Measurements from ENCODE around the gene CHRNA5.

Gene CHRNA5

DNA sequence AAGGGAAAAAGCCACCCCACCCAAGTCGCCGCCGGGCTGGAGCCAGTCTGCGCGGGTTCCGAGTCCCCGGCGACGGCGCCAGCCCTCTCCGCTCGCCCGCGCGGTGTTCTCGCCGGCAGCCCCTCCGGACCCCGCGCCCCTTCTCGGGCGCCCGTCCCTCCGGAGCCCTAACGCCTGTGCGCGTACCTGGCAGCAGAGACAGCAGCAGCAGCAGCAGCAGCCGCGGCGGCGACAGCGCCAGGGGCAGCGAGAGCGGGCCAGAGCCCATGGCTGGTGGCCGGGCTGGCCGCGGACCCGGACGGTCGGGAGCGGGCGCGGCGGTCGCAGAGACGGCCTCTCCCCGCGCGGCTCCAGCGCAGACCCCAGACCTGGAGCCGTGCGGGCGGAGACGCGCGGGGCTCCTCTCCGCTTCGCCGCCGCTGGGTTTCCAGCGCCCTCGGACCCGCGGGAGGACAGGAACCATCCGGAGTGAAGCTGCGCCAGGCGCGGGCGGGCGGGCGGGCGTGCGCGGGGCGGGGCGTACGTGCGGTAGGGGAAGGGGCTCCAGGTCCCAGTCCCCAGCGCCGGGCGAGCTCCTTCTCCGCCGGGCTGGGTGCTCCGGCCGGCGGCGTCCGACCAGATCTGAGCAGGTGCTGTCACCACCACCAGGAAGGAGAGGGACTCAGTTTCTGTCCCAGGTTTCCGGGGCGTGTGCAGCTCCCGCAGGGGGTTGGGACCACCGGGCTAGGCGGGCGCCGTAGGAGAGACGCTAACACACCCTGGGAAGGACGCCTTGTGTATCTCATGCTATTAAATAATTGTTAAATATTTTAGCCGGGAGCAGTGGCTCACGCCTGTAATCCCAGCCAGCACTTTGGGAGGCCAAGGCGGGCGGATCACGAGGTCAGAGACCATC is 55.5 kb downstream of the CHRNA5 start, which contains the start of gene CHRNA3:
Gene CHRNA3 (minus strand): TSS at position 470 of the 895 bp plus-strand sequence. CDS start 202 bp downstream, at position 268.
- DNase-seq (ENCODE audit: low spot score) = no peak

DNA sequence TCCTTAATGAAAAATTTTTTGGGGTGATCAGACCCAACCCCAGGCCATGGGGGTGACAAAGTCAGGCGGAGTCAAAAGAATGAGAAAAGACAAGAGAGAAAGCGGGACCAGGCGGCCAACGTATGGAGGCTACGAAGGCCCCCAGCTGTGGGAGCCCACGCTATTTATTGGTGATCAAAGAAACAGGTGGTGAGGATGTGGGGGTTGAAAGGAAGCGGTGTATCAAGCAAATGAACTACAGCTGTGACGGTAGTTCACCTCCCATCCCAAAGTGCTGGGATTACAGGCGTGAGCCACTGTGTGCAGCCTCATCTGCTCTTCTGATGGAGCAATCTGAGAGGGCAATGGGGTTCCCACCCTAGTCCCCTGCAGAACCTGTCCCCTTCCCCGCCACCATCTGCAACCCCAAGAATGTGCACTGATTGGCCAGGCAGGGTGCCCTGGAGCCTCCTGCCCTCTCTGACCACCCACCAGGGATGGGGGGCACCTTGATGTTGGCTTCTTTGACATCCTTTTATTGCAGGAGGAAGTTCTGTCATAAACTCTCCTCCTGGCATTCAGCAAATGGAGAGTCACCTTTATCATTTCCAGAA is 56.6 kb downstream of the CHRNA5 start:
- DNase-seq (ENCODE audit: low spot score) = no peak

DNA sequence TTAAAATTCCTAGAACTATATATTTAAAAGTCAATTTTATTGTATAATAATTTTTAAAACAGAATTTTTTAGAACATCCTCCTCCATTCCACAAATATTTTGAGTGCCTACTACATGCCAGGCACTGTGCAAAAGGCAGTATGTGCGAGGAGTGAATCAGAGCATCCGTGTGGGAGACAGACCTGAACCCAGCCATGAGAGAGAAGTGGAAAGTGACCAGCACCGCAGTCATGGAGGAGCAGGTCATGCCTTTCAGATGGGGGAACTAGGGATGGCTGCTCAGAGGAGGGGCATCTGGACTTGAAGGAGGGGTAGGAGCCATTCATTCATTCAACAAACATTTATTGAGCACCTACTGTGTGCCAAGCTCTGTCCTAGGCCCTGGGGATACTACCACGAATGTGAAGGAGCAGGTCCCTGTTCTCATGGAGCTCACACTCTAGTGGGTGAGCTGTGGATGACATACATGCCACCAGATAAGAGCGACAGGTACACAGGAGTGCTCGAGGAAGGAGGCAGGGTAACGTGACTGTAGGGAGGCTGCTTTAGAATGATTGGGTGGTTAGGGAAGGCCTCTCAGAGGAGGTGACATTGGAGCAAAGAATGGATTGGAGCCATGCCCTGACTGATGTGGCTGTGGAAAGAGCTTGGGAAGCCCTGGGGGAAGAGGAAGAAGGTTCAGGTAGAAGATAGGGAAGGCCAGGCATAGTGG is 58.6 kb downstream of the CHRNA5 start:
- DNase-seq (ENCODE audit: low spot score) = no peak

DNA sequence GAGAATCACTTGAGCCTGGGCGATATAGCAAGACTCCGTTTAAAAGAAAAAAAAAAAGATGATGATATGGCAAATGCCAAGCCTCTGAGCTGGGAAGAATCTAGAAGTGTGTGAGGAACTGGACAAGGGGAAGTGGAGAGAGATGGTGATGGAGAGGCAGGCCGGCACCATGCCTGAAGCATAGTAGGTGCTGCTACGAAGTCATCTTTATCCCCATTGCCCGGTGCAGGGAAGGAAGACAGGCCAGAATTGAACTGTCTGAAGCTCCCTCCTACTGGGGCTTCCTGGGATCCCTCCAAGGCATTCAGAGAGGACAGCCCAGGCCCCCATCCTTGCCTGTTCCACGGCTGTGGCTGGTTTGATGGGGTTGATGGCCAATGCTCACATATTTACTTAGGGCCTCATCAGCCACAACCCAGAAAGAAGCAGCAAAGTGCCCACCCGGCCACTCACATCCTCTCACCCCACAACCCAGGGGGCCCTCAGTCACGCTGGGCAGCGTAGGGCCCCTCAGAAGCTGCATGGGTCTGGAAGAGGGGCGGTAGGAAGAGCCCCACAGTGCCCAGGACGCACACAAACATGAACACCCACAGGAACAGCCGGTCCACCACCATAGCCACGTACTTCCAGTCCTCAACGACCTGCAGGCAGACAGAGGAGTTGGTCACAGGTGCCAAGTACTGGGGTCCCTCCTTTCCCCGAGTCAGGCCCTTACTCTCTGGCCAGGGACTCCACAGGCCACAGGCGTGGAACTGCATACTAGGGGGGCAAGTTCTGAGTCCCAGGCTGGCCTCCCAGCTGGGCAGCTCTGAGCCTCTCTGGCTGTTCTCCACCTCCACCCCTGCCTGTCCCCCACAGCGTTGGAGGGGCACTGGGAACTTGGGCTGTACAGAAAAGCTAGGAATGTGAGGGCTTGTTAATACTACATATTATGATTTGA is 59.6 kb downstream of the CHRNA5 start:
- no peak for DNase-seq (ENCODE audit: low spot score)

DNA sequence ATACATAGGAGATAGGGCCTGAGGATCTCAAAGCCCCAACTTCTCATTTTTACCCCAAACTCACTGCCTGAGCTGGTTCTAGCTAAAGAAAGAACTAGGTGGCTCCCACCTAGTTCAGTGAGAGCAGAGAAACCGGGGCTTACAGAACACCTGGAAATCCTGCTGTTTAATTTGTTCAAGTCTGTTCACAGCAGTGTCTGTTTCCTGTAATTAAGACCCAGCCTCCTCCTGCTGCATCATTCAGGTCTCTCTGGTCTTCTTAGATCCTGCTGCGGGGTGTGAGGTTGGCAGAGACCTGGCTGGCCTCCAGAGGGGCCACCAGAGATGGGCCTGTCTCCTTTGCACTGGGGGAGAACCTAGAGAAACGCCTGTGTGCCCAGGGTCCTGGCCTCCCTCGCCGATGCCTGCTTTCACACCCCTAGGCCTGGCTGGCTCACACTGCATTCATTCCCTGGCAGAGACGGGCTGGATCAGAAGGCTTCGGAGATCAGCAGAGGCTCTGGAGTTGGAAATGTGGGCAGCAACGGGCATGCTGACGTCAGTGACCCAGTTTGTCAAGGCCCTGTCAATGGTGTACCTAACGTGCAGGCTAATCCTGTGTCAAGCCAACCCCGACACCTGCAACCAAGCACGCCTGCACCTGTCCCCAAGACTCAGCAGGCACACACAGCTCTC is 60.4 kb downstream of the CHRNA5 start:
- DNase-seq (ENCODE audit: low spot score) = no peak

DNA sequence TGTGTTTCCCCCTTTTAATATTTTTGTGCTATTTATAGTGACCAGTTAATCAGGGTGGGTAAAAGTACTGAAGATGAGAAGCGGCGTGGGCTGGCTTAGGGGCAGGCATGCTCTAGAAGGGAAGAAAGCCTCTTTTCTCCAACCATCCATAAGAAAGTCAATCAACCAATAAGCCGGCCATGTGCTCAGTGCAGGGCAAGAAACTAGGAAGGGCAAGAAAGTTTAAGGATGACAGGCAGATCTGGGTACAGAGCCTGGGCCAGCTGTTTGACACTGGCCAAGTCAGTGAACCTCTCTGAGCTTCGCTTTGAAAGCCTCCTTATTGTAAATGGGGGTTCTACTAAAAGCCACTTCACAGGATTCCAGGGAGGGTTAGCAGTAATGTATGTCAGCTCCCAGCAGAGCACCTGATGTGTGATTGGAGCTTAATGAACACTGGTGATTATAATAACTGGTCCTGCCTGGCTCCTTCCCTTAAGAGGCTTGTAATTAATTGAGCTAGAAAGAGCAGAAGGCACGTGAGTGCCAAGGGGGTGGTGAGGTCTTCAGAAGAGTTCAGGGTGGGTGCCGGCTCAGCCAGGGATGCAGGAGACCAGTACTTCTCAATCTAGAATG is 61.2 kb downstream of the CHRNA5 start:
- DNase-seq (ENCODE audit: low spot score) = no peak

DNA sequence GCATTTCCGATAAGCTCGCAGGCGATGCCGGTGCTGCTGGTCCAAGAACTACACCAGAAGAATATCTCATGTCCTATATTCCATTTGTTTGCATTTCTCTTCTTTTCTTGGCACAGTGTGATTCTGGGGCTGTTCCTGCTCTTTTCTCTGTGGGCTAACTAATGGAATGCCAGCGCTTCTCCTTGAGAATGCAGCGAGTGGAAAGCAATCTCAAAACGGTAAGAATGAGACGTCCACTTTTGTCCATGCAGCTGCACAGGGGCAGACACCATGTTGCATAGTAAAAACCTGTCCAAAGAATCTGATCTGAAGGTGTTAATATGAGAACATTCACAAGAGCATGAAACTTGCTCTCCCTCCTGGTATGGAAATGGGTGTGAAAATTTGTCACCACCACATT is 62.0 kb downstream of the CHRNA5 start:
- no peak for DNase-seq (ENCODE audit: low spot score)

DNA sequence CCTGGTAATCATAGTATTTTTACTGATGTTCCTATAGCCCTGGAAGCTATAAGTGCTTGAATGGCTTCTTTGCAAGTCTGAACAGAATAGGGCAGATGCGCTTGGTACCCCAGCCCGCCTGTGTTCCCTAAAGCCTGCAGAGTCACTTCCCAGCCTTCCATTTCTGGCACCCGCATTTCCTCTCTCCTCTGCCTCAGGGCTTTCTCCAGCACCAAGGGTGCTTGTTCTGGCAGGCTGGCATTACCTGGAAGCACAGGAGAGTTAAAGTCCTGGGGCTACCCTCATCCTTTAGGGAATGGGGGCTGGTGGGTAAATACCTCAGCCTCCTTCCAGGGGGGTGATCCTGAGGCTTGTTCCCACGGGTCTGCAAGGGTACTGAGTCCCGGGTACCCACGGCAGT is 62.9 kb downstream of the CHRNA5 start:
- no peak for DNase-seq (ENCODE audit: low spot score)

DNA sequence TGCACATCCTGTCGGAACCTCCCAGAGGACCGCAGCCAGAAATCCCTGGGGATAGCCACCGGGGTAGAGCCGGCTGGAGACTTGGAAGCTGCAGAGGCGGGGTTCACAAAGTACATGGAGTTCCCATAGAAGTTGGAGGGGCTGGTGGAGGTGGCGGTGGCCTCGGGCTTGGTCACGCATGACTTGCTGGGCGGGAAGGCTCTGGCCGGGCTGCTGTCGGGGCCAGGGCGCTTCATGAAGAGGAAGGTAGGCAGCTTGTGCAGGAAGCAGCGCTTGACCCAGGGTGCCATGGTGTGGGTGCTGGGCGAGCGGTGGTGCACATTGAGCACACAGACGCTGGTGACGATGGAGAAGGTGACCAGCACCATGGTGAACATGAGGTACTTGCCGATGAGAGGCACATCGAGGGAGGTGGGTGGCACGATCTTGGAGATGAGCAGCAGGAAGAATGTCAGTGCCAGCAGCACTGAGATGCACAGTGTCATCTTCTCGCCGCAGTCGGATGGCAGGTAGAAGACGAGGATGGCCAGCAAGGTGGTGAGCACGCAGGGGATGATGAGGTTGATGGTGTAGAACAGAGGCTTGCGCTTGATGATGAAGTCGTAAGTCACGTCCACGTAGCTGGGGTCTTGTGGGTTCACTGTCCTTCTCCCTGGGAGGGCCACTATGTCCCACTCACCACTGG is 63.9 kb downstream of the CHRNA5 start:
- no peak for DNase-seq (ENCODE audit: low spot score)

DNA sequence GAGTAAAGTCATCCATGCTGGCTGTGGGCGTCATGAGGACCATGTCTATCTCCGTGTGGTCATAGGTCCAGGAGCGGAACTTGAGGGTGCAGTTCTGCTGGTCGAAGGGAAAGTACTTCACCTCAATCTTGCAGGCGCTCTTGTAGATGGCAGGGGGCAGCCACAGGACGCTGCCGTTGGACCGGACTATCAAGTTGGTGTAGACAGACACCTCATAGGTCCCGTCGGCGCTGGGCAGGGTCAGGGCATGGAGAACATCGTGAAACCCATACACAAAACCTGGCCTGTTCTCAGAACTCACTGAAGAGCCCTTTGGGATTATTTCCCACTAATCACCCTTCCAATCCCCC is 64.4 kb downstream of the CHRNA5 start:
- DNase-seq (ENCODE audit: low spot score) = no peak

DNA sequence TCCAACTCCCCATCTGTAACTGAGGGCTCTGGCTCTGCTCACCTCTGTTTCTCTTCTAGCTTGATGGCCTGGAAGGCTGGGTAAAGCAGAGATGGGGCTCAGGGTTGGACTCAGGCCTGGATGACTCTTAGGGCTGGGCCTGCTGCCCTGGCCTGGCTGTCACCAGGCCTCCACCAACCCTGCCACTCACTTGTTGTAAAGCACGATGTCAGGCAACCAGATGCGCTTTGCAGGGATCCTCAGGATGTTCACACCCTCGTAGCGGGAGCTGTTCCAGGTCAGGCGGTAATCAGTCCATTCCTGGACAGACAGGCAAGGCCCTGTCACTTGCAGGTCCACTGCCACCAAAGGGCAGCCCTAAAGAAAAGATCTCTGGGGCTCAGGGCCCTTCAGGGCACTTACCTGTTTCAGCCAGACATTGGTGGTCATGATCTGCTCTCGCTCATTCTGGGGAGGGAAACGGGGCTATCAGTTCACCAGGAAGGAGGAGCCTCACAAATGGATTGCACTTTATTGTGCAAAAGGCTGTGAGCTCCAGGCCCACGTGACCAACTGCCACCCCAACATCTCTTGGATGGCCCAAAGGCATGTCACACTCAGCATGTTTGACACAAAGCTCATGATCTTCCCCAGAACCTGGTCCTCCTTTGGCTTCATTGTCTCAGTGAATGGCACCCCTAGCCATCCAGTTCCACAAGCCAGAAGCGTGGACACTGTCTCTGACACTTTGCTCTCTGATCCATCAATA is 65.7 kb downstream of the CHRNA5 start:
- DNase-seq (ENCODE audit: low spot score) = no peak

DNA sequence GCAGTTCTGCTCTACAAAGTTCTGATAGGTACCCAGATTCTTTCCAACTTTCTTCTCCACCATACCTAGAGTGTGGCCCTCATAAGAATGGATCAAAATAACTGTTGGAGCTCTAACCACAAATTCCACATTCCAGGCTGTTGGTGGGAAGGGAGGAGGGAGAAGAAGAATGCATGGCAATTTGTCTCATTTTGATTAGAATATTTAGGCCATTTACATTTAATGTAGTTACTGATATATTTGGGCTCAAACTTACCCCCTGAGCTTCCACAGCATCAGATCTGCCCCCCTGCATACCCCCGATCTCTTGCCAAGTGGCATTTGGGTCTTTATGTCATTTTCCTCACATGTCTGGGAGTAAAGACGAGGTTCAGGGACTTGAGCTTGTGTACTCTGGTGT is 68.0 kb downstream of the CHRNA5 start:
- DNase-seq (ENCODE audit: low spot score) = no peak

DNA sequence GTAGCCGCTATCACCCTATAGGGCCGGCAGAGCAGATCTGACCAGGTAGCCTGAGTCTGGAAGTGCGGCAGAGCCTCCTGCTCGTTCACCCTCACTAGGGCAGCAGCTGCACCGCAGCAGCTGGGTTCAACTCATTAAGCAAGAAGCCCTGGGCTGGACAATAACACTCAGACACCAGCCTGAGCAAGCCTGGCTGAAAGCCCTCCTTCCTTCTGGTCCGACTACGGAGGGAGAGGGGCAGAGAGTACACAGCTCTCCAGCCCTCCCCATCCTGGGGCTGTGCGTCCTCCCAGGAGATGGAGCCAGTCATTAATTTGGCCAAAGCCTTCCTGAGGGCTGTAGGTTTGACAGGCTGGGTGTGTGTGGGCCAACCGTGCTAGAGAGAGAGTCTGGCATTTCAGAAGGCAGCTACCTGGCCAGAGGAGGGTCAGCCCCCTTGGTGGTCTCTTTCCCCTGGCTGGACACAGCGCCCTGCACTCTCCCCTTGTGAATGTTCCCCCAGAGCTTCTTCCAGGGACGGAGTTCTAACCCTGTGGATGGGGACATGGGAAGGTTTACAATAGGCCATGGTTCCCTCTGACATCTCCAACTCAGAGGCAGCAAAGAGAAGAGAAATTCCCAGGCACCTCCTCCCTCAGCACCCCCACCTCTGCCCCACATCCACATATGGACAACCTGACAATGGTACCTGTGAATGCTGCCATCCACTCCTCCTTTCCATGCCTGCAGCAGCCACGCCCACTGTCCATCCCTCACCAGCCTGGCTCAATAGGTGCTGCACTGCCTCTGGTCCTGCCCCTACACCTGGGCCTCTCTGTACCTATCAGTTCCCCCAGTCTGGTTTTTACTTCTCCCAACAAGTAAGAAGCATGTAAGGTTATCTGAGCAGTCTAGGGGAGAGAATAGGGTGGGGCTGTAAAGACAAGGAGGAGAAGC is 69.2 kb downstream of the CHRNA5 start:
- DNase-seq (ENCODE audit: low spot score) = no peak

DNA sequence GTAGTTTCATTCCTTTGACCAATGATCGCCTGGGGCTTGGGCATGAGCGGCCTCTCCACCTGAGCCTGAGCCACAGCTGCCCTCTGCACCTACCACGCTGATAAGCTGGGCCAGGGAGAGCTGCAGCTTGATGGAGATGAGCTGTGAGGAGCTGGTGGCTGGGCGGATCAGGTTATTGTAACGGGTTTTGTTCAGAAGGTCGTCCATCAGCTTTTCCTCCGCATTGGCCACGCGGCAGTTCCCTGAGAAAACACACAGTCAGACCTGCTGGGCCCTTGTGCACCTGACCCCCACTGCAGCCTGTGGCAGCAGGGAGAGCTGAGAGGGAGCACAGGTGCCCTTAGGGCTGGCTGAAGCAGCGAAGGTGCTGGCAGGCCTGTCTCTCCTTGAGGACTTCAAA is 70.0 kb downstream of the CHRNA5 start:
- no peak for DNase-seq (ENCODE audit: low spot score)

DNA sequence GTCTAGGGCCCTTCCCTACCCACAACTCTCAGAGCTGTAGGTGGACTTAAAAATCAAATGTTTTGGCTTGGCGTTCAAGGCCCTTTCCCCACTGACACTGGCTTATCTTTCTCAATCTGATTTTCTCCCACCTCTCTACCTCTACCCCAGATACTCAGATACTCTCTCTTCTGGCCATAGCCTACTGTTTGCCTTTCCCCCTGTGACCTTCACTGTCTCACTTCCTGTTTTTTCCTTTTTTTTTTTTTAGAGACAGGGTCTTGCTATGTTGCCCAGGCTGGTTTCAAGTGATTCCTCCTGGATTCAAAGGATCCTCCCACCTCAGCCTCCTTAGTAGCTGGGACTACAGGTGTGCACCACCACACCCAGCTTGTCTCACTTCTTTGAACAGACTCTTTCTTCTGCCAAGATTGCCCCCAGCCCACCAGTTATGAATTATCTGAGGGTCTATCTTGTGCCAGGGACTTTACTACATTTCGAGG is 71.1 kb downstream of the CHRNA5 start:
- no peak for DNase-seq (ENCODE audit: low spot score)

DNA sequence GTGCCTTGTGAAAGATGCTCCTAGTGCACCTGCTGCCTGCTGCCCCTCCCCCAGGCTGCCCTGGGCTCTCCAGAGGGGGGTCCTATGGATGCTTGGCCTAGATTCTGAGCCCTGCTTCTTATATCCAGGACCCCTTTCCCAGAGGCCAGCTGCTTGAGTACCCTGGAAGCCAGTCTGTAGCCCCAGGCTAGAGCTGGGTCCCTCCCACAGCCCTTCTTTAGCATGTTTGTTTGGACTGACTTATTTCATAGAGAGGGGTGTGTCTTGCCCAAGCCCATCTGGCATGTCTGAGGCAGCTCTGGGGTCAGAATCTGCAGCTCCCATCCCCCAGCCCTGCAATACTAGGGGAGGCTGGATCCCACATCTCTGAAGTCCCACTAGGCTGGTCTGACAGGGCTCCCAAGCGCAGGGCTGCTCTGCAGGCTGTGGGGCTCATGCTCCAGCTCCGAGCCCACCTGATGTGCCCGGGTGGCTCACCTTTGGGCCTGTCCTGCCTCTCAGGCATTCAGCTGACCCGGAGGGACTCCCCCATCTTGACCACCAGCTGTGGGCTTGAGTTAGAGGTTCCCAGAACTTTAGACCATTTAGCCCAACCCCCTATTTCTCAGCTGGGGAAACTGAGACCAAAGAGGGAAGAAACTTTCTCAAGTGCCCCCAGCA is 72.6 kb downstream of the CHRNA5 start:
- DNase-seq (ENCODE audit: low spot score) = no peak

DNA sequence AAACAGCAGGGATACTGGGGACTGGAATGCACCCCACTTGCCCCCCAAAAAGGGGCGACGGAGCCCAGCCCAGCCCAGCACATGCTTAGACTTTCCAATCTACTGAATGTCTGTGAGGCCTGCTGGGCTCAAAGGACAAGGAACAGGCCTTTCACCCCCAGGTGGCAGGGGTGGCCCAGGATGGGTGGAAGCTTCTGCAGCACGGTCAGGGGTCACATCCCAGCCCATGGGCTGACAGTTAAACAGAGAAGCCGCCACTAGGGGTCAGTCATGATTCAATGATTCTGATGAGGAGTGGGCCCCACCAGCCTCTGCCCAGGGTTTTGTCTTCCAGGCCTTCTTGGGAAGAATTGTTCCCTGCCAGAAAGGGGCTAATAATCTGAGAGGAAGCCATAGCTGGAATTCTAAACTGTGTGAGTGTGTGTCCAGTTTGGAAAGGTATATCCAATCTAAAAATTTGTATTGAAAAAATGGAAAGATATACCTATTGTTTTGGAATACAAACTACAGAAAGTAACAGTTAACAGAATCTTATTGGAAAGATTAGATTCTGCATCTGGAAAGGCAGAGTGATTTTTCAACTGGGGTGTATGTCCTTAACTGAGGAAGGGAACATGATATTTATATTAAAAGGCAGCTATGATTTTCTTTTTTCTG is 73.5 kb downstream of the CHRNA5 start:
- peak; percentile 71 for DNase-seq (ENCODE audit: low spot score)

Measured in AG08396 (cell line).